ENCODE results near the gene APOL5.

The APOL5 gene

DNA sequence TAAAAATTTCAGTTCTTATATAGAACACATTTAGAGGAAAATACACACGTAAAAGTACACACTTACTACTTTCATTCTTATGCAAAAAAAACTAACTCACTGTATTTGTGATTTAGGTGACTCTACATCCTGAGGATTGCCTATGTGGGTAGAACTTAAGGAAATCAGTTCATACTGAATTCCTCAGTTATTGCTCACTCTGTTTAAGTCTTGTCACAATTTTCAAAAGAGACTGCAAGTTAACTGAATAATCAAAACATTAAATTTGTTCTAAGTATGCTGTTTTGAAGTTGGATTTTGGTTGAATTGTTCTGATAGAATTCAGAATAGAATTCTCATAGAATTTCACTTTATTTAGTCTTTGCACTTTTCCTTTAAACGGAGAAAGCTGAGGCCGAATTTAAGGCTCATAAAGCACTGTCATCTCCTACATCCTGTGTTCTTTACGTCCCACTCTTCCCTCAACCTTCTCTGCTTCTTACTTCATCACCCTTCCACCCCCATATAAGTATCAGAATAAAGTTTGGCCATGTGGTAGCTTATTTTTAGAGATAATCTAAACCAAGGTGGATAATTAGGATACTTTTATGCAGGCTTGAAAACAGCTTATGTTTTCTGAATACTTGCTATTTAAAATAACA is 59.8 kb downstream of the APOL5 start:
- H3K4me3 ChIP-seq (ENCODE audit: low read depth, low read length), result no peak overlapping the region
- peak; percentile 54 for DNase-seq (ENCODE audit: low read depth)
